Small intestine (tissue), 7 donors: ENCODE data around the gene FGF14. TPM values are rescaled to one million over a fixed set of nuclear protein-coding genes. Genes with fewer than 3 reads are reported as not detected.

ENCODE experiments used
- DNase-seq, 2 donors: peaks; one replicate each; pipeline versions ENCODE4 v3.0.0 to v3.0.0-alpha.2; 2013
- FAIRE-seq: peaks from 2 replicates; lab custom pipeline; 2012; peaks lifted over from hg19 to GRCh38; lab: Jason Lieb, UNC
- H3K27ac ChIP-seq, 3 donors: one replicate each; pipeline ENCODE4 v1.5.1; 2013; ENCODE audit warnings: low read length in 2 of 3, mild to moderate bottlenecking in 2 of 3, control low read depth in 1 of 3, inconsistent platforms in 1 of 3, low read depth in 1 of 3, moderate library complexity in 1 of 3
- H3K27me3 ChIP-seq, 3 donors: one replicate each; pipeline ENCODE4 v1.6.1; 2013; ENCODE audit warnings: low read length in 3 of 3, inconsistent platforms in 1 of 3; ENCODE audit not compliant: control insufficient read depth in 3 of 3, insufficient read depth in 3 of 3
- H3K36me3 ChIP-seq, 3 donors: one replicate each; pipeline ENCODE4 v1.6.1; 2013; ENCODE audit warnings: low read length in 3 of 3, inconsistent platforms in 1 of 3, low read depth in 1 of 3, mild to moderate bottlenecking in 1 of 3, moderate library complexity in 1 of 3; ENCODE audit not compliant: control insufficient read depth in 3 of 3, insufficient read depth in 2 of 3
- H3K4me1 ChIP-seq, 3 donors: one replicate each; pipeline ENCODE4 v1.6.1; 2013; ENCODE audit warnings: low read length in 2 of 3, inconsistent platforms in 1 of 3, low read depth in 1 of 3, mild to moderate bottlenecking in 1 of 3, moderate library complexity in 1 of 3; ENCODE audit not compliant: control insufficient read depth in 3 of 3, insufficient read depth in 2 of 3
- H3K4me3 ChIP-seq, 3 donors: one replicate each; pipeline ENCODE4 v1.5.1; 2013; ENCODE audit warnings: low read length in 3 of 3, control low read depth in 1 of 3, inconsistent platforms in 1 of 3, low read depth in 1 of 3, mild to moderate bottlenecking in 1 of 3, moderate library complexity in 1 of 3
- H3K9me3 ChIP-seq, 2 donors: one replicate each; pipeline ENCODE4 v1.6.1; 2013; ENCODE audit warnings: low read depth in 1 of 2, low read length in 1 of 2; ENCODE audit not compliant: control insufficient read depth in 2 of 2, insufficient read depth in 1 of 2
- WGBS, 3 donors: extraction: QIAGEN DNeasy Blood & Tissue Kit; methylation state at CpG; one replicate each; pipeline ENCODE4 v1.1.7; 2013; 5-methylcytosine and 5-hydroxymethylcytosine counted together
- polyA plus RNA-seq, 4 donors: library from polyadenylated mRNA; stranded (reverse) in 3 of 4; unstranded in 1 of 4; fragments of 200-250 nt in 3 of 4; fragments of 120-200 nt in 1 of 4; gene quantifications; one replicate each; pipeline versions ENCODE4 v1.2.1 to v1.2.3, GENCODE V29; 2013
- donor health status: healthy with polysubstance abuse.
- donor health status: control.
- donor health status: control.
- donor health status: Bipolar disorder and iron deficiency.
- donor health status: healthy.

Gene FGF14
- polyA plus RNA-seq, 4 donors: under 0.01 to 0.74 (median 0.31) TPM; not detected in 1

DNA sequence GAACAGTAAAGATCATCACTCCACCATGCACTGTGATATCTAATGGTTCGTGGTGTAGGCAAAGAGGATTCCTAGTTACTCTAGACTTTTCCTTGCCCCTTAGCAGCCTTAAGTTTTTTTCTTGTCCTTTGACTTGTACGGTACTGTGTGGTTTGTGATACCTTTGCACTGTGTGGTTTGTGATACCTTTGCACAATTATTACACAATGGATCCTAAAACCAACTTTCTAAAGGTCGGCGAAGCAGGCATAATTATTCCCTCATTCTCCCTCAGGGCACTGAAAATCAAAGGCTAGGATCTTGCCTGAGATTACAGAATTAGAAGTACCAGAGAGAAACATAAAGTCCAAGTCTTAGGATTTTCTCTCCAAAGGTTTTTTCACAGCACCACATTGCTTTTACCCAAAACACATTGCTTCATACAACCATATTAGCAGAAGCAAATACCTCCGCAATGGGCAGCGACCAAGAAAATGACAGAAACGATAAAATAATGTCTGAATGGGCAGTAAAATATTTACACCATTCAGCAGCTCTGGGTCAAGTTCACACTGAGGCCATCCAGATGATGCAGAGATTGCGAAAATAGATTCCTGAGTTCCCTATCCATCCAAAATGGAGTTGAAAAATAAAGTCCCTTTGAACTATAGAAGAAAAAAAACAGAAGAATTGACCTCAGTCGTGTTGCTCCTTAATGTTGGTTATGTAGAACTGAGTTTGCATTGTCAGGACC lies 106.4 kb downstream of the FGF14 start:
- Histone ChIP-seq H3K4me3 (no peak overlapping the region), H3K27me3 (no peaks in the 10 kb centered on the region), H3K4me1 (no peaks in the 10 kb centered on the region), H3K27ac (no peak overlapping the region), H3K9me3 (no peaks in the 10 kb centered on the region), H3K36me3 (no peaks in the 10 kb centered on the region)
- no peak for FAIRE-seq
- DNase-seq: no peak
- 68 to 72% (median 70%) methylated on average over 9 of the region's 9 CpGs for WGBS, 3 donors

- Histone ChIP-seq H3K36me3 (no peaks in the 10 kb centered on the region), H3K4me1 (no peaks in the 10 kb centered on the region), H3K9me3 (no peaks in the 10 kb centered on the region), H3K27me3 (no peaks in the 10 kb centered on the region), H3K27ac (no peak overlapping the region), H3K4me3 (no peak overlapping the region)
- FAIRE-seq (no peak), DNase-seq (no peak)
- 44 to 57% (median 48%) methylated on average over 3 of the region's 3 CpGs for WGBS, 3 donors
Measured at GRCh38 chr13:102294407-102295018, 107.3 kb downstream of the FGF14 start.

- no peak for FAIRE-seq
Measured at GRCh38 chr13:102293723-102294122, 108.1 kb downstream of the FGF14 start.

GRCh38 chr13:102291587-102292218 lies 110.1 kb downstream of the FGF14 start:
- Histone ChIP-seq H3K27ac (no peak overlapping the region), H3K27me3 (no peaks in the 10 kb centered on the region), H3K4me3 (no peak overlapping the region), H3K36me3 (no peaks in the 10 kb centered on the region), H3K4me1 (no peaks in the 10 kb centered on the region), H3K9me3 (no peaks in the 10 kb centered on the region)
- DNase-seq (no peak), FAIRE-seq (no peak)
- 58 to 77% (median 67%) methylated on average over 7 of the region's 7 CpGs for WGBS, 3 donors

More at GRCh38 chr13:102293723-102294122, 108.1 kb downstream of the FGF14 start:
- no peak overlapping the region for H3K27ac ChIP-seq
- no peak for DNase-seq
- no peak overlapping the region for H3K4me3 ChIP-seq
- no peaks in the 10 kb centered on the region for H3K36me3 ChIP-seq
- H3K4me1 ChIP-seq: no peaks in the 10 kb centered on the region
- 43 to 56% (median 44%) methylated on average over 2 of the region's 2 CpGs for WGBS, 3 donors
- H3K27me3 ChIP-seq: no peaks in the 10 kb centered on the region
- H3K9me3 ChIP-seq: no peaks in the 10 kb centered on the region

DNA sequence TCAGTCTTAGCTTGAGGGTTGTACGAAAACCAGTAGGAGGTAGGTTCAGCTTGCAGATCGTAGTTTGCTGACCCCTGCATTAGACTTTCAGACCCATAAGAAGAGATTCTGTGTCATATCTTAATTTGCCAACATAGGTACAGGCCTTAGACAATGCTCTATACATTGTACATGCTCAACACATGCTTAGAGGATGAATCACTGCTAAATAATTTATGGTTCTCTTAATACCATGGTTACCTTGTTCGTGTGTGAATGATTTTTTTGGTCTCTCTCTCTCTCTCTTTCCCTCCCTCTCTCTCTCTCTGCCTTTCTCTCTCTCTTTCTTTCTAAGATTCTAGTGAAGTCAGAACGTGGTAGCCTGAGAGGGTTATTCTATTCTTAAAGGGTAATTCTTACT lies 112.2 kb downstream of the FGF14 start:
- 51 to 60% (median 52%) methylated on average over 4 of the region's 4 CpGs for whole genome bisulfite sequencing, 3 donors
- H3K4me3 ChIP-seq: no peak overlapping the region
- FAIRE-seq (no peak), DNase-seq (no peak)
- no peak overlapping the region for H3K27ac ChIP-seq
- H3K4me1 ChIP-seq: no peaks in the 10 kb centered on the region
- no peaks in the 10 kb centered on the region for H3K27me3 ChIP-seq
- H3K9me3 ChIP-seq: no peaks in the 10 kb centered on the region
- no peaks in the 10 kb centered on the region for H3K36me3 ChIP-seq

- WGBS, 3 donors: 85 to 90% (median 90%) methylated on average over 1 of the region's 1 CpG
- H3K4me1 ChIP-seq: no peaks in the 10 kb centered on the region
- H3K9me3 ChIP-seq: no peaks in the 10 kb centered on the region
- no peaks in the 10 kb centered on the region for H3K36me3 ChIP-seq
- no peaks in the 10 kb centered on the region for H3K27me3 ChIP-seq
- DNase-seq: no peak
- H3K27ac ChIP-seq: no peak overlapping the region
- FAIRE-seq: no peak
- H3K4me3 ChIP-seq: no peak overlapping the region
Measured at GRCh38 chr13:102286326-102286725, 115.5 kb downstream of the FGF14 start.

- DNase-seq (no peak), FAIRE-seq (no peak)
- H3K4me3 ChIP-seq: no peak overlapping the region
- no peaks in the 10 kb centered on the region for H3K9me3 ChIP-seq
- H3K27me3 ChIP-seq: no peaks in the 10 kb centered on the region
- no peaks in the 10 kb centered on the region for H3K36me3 ChIP-seq
- H3K4me1 ChIP-seq: no peaks in the 10 kb centered on the region
- H3K27ac ChIP-seq: no peak overlapping the region
Measured at GRCh38 chr13:102280366-102280765, 121.5 kb downstream of the FGF14 start.

DNA sequence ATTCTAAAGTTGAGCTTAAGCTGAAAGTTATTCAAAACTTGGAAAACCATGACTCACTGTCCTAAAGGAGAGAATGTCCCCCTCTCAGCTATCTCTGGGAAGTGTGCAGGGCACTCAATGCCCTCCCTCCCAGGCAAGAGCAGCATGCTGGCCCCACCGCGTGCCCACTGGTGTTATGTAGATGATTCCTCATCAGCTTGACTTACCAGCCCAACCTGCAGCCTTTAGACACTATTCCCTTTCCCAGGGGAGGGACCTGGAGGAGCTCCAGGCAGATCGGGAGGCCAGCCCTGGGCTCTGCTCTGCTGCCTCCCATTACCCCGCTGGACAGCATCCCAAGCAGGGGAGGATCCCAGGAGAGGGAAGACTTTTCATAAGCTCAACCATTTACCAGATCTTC lies 124.6 kb downstream of the FGF14 start:
- WGBS, 3 donors: 73 to 76% (median 73%) methylated on average over 4 of the region's 4 CpGs
- Histone ChIP-seq H3K27me3 (no peaks in the 10 kb centered on the region), H3K36me3 (no peaks in the 10 kb centered on the region), H3K4me1 (no peaks in the 10 kb centered on the region), H3K27ac (no peak overlapping the region), H3K9me3 (no peaks in the 10 kb centered on the region), H3K4me3 (no peak overlapping the region)
- FAIRE-seq (no peak), DNase-seq (no peak)
